Measurements from ENCODE around the gene CNTNAP5. TPM values are rescaled to one million over a fixed set of nuclear protein-coding genes. Genes with fewer than 3 reads are reported as not detected.

The CNTNAP5 gene
- total RNA-seq, 1 donor: not detected

- no peak for TF ChIP-seq CTCF (IDR thresholded peaks at IDR 0.05; ENCODE audit: insufficient read depth, low read depth, low read length)
- no peak for DNase-seq (ENCODE audit: low read depth)
- no peak overlapping the region for H3K4me3 ChIP-seq (ENCODE audit: low read depth, low read length)
Observed at GRCh38 chr2:124874676-124875075, 849.6 kb downstream of the CNTNAP5 start.

- DNase-seq (ENCODE audit: low read depth): no peak
- no peak overlapping the region for H3K4me3 ChIP-seq (ENCODE audit: low read depth, low read length)
- TF ChIP-seq CTCF (IDR thresholded peaks at IDR 0.05; ENCODE audit: insufficient read depth, low read depth, low read length): no peak
Observed at GRCh38 chr2:124875627-124876244, 850.6 kb downstream of the CNTNAP5 start.

GRCh38 chr2:124877141-124877577 lies 852.1 kb downstream of the CNTNAP5 start:
- no peak for TF ChIP-seq CTCF (IDR thresholded peaks at IDR 0.05; ENCODE audit: insufficient read depth, low read depth, low read length)
- peak; percentile 40 for DNase-seq (ENCODE audit: low read depth)
- no peak overlapping the region for H3K4me3 ChIP-seq (ENCODE audit: low read depth, low read length)

- no peak for DNase-seq (ENCODE audit: low read depth)
- no peak overlapping the region for H3K4me3 ChIP-seq (ENCODE audit: low read depth, low read length)
Observed at GRCh38 chr2:124879640-124880039, 854.6 kb downstream of the CNTNAP5 start.

GRCh38 chr2:124880995-124881394 lies 855.9 kb downstream of the CNTNAP5 start:
- no peak overlapping the region for H3K4me3 ChIP-seq (ENCODE audit: low read depth, low read length)
- no peak for TF ChIP-seq CTCF (IDR thresholded peaks at IDR 0.05; ENCODE audit: insufficient read depth, low read depth, low read length)
- DNase-seq (ENCODE audit: low read depth): no peak

More at GRCh38 chr2:124879640-124880039, 854.6 kb downstream of the CNTNAP5 start:
- TF ChIP-seq CTCF (IDR thresholded peaks at IDR 0.05; ENCODE audit: insufficient read depth, low read depth, low read length): no peak

- TF ChIP-seq CTCF (IDR thresholded peaks at IDR 0.05; ENCODE audit: insufficient read depth, low read depth, low read length): no peak
- no peak for DNase-seq (ENCODE audit: low read depth)
- H3K4me3 ChIP-seq (ENCODE audit: low read depth, low read length): no peak overlapping the region
Observed at GRCh38 chr2:124882423-124882822, 857.3 kb downstream of the CNTNAP5 start.

GRCh38 chr2:124883595-124883994 lies 858.5 kb downstream of the CNTNAP5 start:
- DNase-seq (ENCODE audit: low read depth): no peak
- H3K4me3 ChIP-seq (ENCODE audit: low read depth, low read length): no peak overlapping the region
- no peak for TF ChIP-seq CTCF (IDR thresholded peaks at IDR 0.05; ENCODE audit: insufficient read depth, low read depth, low read length)
